ENCODE data around the gene UGT1A1.

Gene UGT1A1

DNA sequence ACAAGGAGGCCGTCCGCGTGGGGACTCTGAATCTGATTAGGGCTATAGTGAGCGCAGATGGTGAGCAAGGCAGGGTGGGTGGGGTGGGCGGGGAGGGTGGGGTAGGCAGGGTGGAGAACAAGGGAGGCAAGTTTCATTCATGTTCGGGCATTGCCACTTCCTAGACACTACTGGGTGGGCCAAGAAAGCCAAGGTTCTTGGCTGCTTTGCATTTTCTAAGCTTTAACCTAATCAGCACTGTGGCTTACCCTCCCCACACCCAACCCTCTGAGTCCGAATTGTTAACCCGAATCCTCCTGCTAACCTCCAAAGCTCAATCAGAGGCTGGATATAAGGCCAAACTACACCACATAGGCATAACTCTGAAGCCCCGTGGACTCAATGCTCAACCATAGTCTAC is 36.2 kb downstream of the UGT1A1 start:
- TF ChIP-seq, protein P1, sequence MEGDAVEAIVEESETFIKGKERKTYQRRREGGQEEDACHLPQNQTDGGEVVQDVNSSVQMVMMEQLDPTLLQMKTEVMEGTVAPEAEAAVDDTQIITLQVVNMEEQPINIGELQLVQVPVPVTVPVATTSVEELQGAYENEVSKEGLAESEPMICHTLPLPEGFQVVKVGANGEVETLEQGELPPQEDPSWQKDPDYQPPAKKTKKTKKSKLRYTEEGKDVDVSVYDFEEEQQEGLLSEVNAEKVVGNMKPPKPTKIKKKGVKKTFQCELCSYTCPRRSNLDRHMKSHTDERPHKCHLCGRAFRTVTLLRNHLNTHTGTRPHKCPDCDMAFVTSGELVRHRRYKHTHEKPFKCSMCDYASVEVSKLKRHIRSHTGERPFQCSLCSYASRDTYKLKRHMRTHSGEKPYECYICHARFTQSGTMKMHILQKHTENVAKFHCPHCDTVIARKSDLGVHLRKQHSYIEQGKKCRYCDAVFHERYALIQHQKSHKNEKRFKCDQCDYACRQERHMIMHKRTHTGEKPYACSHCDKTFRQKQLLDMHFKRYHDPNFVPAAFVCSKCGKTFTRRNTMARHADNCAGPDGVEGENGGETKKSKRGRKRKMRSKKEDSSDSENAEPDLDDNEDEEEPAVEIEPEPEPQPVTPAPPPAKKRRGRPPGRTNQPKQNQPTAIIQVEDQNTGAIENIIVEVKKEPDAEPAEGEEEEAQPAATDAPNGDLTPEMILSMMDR (IDR thresholded peaks at IDR 0.05; ENCODE audit: insufficient read depth, low read depth, low read length, missing control alignments) = no peak
- no peak for DNase-seq (ENCODE audit: low read depth)
- no peak overlapping the region for H3K4me3 ChIP-seq (ENCODE audit: low read depth, low read length)

DNA sequence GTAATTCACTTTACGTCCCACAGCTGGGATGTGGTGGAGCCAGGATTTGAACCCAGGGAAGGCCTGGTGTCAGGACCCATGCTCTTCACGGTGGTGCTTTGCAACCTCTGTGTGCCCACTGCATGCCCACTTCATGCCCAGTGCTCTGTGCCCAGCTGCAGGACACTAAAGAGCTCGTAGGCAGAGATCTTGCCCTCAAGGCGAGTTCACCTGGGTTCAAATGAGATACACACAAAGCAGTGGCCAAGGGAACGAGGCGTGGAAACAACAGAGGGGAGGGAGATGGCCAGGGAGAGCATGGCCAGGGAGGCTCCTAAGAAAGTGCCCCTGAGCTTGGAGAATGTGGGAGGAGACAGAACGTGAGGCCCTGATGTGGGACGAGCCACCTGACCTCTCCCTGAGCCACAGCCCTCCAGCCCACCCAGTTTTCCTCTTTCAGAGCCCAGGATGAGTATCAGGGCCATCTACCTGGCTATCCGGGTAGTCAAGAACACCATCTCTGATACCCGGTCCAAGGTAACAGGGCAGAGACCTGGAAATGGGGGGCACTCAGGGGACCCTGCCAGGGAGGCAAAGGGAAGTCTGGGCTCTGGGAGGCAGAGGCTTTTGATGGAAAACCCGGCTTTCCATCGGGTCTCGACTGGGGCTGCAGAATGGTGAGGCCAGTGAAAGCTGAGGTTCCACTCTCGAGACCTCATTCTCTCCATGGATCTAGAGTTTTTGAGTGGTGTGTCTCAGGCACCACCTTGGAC is 38.4 kb downstream of the UGT1A1 start:
- H3K4me3 ChIP-seq (ENCODE audit: low read depth, low read length) = no peak overlapping the region
- DNase-seq (ENCODE audit: low read depth) = no peak
- TF ChIP-seq, protein P1 (IDR thresholded peaks at IDR 0.05; ENCODE audit: insufficient read depth, low read depth, low read length, missing control alignments) = no peak

DNA sequence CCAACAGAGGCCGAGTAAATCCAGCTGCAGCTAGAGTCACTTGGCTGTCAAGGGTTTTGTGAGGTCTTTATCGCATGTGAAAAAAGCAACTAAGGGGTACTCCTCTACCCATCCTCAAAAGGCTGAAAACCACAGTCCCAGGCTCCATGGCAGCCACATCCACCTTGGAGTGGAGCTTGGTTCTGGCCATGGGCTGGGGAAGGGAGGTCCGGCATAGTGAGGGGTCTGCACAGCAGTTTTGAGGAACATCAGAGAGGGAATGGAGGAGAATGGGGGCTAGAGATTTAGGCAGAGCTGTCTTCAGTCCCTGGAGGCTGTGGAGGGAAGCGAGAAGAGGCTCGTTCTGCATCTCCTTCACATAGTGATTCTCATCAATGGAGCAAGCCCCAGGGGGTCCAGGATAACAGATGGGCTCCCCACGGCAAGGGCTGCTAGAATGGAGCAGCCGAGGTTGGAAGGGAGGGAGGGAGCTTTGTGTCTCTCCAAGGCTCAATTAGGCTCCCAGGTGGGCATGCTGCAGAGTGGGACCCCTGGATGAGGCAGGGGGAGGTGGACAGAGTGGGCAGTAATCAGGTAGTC is 39.1 kb downstream of the UGT1A1 start:
- no peak for DNase-seq (ENCODE audit: low read depth)
- TF ChIP-seq, protein P1 (IDR thresholded peaks at IDR 0.05; ENCODE audit: insufficient read depth, low read depth, low read length, missing control alignments) = no peak

DNA sequence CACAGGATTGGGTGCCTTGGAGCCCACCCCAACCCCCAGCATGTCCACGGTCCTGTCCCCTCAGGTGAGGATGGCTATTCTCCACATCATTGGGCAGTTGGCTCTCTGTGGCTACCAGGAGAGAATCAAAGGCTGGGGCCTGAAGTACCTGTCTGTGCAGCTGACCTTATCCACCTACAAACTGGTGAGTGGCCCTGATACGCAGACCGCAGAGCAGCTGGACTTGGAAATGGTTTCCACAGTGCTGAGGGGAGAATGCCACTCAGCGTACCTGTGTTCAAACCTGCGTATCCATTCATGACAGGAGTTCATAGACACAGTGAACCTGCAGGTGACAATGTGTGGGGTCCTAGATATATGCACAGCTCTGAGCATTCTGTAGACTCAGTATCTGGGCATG is 39.6 kb downstream of the UGT1A1 start:
- no peak overlapping the region for H3K4me3 ChIP-seq (ENCODE audit: low read depth, low read length)
- TF ChIP-seq, protein P1 (IDR thresholded peaks at IDR 0.05; ENCODE audit: insufficient read depth, low read depth, low read length, missing control alignments) = no peak
- DNase-seq (ENCODE audit: low read depth) = no peak

More for the DNA sequence above, 39.1 kb downstream of the UGT1A1 start:
- no peak overlapping the region for H3K4me3 ChIP-seq (ENCODE audit: low read depth, low read length)

DNA sequence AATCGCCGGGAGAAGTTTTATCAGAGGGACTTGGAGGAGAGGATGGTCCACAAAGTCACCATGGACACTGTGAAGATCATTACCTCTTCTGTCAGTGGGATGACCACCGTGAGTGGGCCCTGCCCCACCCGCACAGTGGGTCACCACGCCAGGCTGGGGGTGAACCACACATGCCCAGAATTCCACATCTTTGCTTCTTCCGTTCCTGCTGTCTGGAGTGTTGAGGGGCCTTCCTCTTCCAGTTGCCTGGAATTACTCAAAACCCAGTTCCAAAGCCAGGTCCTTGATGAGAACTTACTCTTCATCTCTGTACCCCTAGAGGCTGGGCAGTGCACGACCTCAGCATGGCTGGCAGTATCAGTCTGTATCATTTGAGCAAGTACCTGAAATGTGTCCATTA is 40.1 kb downstream of the UGT1A1 start:
- no peak for DNase-seq (ENCODE audit: low read depth)
- no peak overlapping the region for H3K4me3 ChIP-seq (ENCODE audit: low read depth, low read length)
- TF ChIP-seq, protein P1 (IDR thresholded peaks at IDR 0.05; ENCODE audit: insufficient read depth, low read depth, low read length, missing control alignments) = no peak

DNA sequence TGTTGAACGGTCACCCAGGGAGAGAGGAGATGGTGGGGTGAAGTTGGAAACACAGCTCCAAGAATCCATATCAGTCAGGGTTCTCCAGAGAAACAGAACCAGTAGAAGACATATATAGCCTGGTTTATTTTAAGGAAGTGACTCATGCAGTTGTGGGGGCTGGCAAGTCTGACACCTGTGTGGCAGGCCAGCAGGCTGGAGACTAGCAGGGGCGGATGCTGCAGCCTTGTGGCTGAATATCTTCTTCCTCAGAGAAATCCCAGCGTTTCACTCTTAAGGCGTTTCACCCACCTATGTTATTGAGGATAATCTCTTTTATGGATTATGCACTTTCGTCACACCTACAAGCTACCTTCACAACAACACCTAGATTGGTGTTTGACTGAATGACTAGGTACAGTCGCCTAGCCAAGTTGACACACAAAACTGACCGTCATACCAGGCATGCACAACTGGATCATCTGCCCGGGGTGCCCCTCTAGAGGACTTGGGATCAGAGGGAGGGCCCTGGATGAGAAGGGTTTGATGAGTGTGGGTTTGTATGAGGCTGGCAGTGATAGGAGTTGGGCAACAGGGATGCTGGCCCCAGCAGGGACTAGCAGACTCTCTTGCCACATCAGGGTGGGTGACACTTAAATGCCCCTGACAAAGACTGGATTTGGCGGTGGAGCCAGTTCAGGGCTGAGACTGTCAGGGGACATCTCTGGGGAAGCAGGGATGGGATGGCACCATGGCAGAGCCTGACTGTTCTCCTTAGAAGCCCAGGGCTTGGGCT is 41.5 kb downstream of the UGT1A1 start:
- TF ChIP-seq, protein P1 (IDR thresholded peaks at IDR 0.05; ENCODE audit: insufficient read depth, low read depth, low read length, missing control alignments) = no peak
- DNase-seq (ENCODE audit: low read depth) = peak; percentile 49
- H3K4me3 ChIP-seq (ENCODE audit: low read depth, low read length) = no peak overlapping the region

Measured in GM12865 (cell line).